SK-N-SH (cell line): ENCODE results near the gene GNG14. TPM values are rescaled to one million over a fixed set of nuclear protein-coding genes. Genes with fewer than 3 reads are reported as not detected.

Source experiments
- CTCF ChIA-PET: fragments of 300-600, 350-600 bp; formaldehyde crosslinking; extraction: SDS; loops from one replicate; lab custom pipeline; 2021; lab: Yijun Ruan, JAX
- POLR2A ChIA-PET: fragments of 350-600 bp; sonication (Branson Sonifier 250); formaldehyde crosslinking; extraction: SDS; loops from one replicate; lab custom pipeline; 2020; ENCODE audit warnings: antibody characterized with exemption, inconsistent platforms; lab: Yijun Ruan, JAX
- DNase-seq: peaks from one replicate; pipeline ENCODE4 v3.0.0; 2012
- H2AFZ ChIP-seq: fragments of 200-600 bp; sonication (generic); 2 replicates; pipeline ENCODE4 v1.8.1; 2016; ENCODE audit warnings: antibody characterized with exemption, mild to moderate bottlenecking, low read depth
- H3F3A ChIP-seq: fragments of 200-600 bp; sonication (generic); replicated peaks from 2 replicates; pipeline ENCODE3; 2016; ENCODE audit warnings: antibody characterized with exemption, mild to moderate bottlenecking; ENCODE audit not compliant: insufficient read depth
- H3K27ac ChIP-seq, 2 experiments: fragments of 200-500 bp in 1 of 2; fragments of 200-600 bp in 1 of 2; sonication (Bioruptor generic) in 1 of 2; sonication (generic), shearing (Covaris generic) in 1 of 2; 2 replicates each; pipeline versions ENCODE4 v1.5.1 to v1.6.1; 2014 to 2016; ENCODE audit warnings: low read depth in 2 of 2, inconsistent platforms in 1 of 2, low read length in 1 of 2, mild to moderate bottlenecking in 1 of 2, mixed read lengths in 1 of 2
- H3K27me3 ChIP-seq: fragments of 200-600 bp; sonication (generic), shearing (Covaris generic); 2 replicates; pipeline ENCODE4 v1.6.1; 2016; ENCODE audit warnings: mixed run types; ENCODE audit not compliant: insufficient read depth
- H3K36me3 ChIP-seq, 2 experiments: fragments of 200-500 bp in 1 of 2; fragments of 200-600 bp in 1 of 2; sonication (Bioruptor generic) in 1 of 2; sonication (generic) in 1 of 2; replicated peaks in 1 of 2; 2 replicates each; pipeline versions ENCODE3 to v1.5.1; 2014 to 2016; ENCODE audit warnings: low read length in 1 of 2, mild to moderate bottlenecking in 1 of 2; ENCODE audit not compliant: insufficient read depth in 2 of 2, control insufficient read depth in 1 of 2
- H3K4me1 ChIP-seq, 2 experiments: fragments of 200-500 bp in 1 of 2; fragments of 200-600 bp in 1 of 2; sonication (Bioruptor generic) in 1 of 2; sonication (generic), shearing (Covaris generic) in 1 of 2; 2 replicates each; pipeline versions ENCODE4 v1.5.1 to v1.6.1; 2014 to 2016; ENCODE audit warnings: low read depth in 1 of 2, low read length in 1 of 2, mixed run types in 1 of 2; ENCODE audit not compliant: insufficient read depth in 2 of 2, control insufficient read depth in 1 of 2
- H3K4me2 ChIP-seq: fragments of 200-600 bp; sonication (generic), shearing (Covaris generic); 2 replicates; pipeline ENCODE4 v1.6.1; 2017; ENCODE audit warnings: mixed run types
- H3K4me3 ChIP-seq, 2 experiments: fragments of 200-500 bp in 1 of 2; fragments of 200-600 bp in 1 of 2; sonication (Bioruptor generic) in 1 of 2; sonication (generic), shearing (Covaris generic) in 1 of 2; 2 replicates each; pipeline versions ENCODE4 v1.5.1 to v1.8.1; 2014 to 2016; ENCODE audit warnings: low read depth in 2 of 2, inconsistent platforms in 1 of 2, low read length in 1 of 2, mild to moderate bottlenecking in 1 of 2, mixed read lengths in 1 of 2, moderate library complexity in 1 of 2
- H3K79me2 ChIP-seq: fragments of 200-600 bp; sonication (generic); 2 replicates; pipeline ENCODE4 v1.8.1; 2017; ENCODE audit warnings: mild to moderate bottlenecking; ENCODE audit not compliant: insufficient read depth
- H3K9ac ChIP-seq: fragments of 200-600 bp; sonication (generic); 2 replicates; pipeline ENCODE4 v1.6.1; 2017; ENCODE audit warnings: mixed run types
- H3K9me2 ChIP-seq: fragments of 200-600 bp; sonication (generic); 2 replicates; pipeline ENCODE4 v1.6.1; 2017; ENCODE audit warnings: mixed run types
- H3K9me3 ChIP-seq: fragments of 200-600 bp; sonication (generic); 2 replicates; pipeline ENCODE4 v1.6.1; 2017; ENCODE audit warnings: mixed run types, mild to moderate bottlenecking, moderate library complexity
- H4K20me1 ChIP-seq: fragments of 200-600 bp; sonication (generic); 2 replicates; pipeline ENCODE4 v1.6.1; 2017; ENCODE audit warnings: mild to moderate bottlenecking, mixed run types; ENCODE audit not compliant: insufficient read depth
- ELF1 ChIP-seq: IDR thresholded peaks from 2 replicates; pipeline ENCODE4 v1.4.0; 2012
- EP300 ChIP-seq, 2 experiments: IDR thresholded peaks; 2 replicates each; pipeline versions ENCODE4 v1.4.0 to v1.6.1; 2012; ENCODE audit warnings: borderline replicate concordance in 1 of 2, low read depth in 1 of 2, low read length in 1 of 2
- EZH2phosphoT487 ChIP-seq: fragments of 200-600 bp; sonication (generic); IDR thresholded peaks from 2 replicates; pipeline ENCODE4 v1.6.1; 2017; ENCODE audit warnings: low read depth, mixed run types, mild to moderate bottlenecking, antibody characterized with exemption, moderate library complexity, borderline replicate concordance
- GABPA ChIP-seq: IDR thresholded peaks from 2 replicates; pipeline ENCODE4 v1.4.0; 2012; ENCODE audit warnings: low read depth, mild to moderate bottlenecking
- GATA2 ChIP-seq: sonication (generic); formaldehyde crosslinking; IDR thresholded peaks from 2 replicates; pipeline ENCODE4 v1.5.0; 2020; ENCODE audit warnings: mild to moderate bottlenecking, missing genetic modification reagents
- JUND ChIP-seq: IDR thresholded peaks from 2 replicates; pipeline ENCODE4 v1.4.0; 2012
- MXI1 ChIP-seq: IDR thresholded peaks from 2 replicates; pipeline ENCODE4 v1.6.1; 2012; ENCODE audit warnings: mild to moderate bottlenecking, low read depth, low read length, improper control_type of control experiment
- NFIC ChIP-seq: IDR thresholded peaks from 2 replicates; pipeline ENCODE4 v1.4.0; 2012; ENCODE audit warnings: borderline replicate concordance
- NRF1 ChIP-seq: IDR thresholded peaks from 2 replicates; pipeline ENCODE4 v1.6.1; 2012; ENCODE audit warnings: low read depth, mild to moderate bottlenecking, low read length
- POLR2AphosphoS5 ChIP-seq: IDR thresholded peaks from 2 replicates; pipeline ENCODE4 v1.6.1; 2012; ENCODE audit warnings: low read depth, low read length
- RAD21 ChIP-seq: IDR thresholded peaks from 2 replicates; pipeline ENCODE4 v1.6.1; 2012; ENCODE audit warnings: mild to moderate bottlenecking, low read length
- RCOR1 ChIP-seq: fragments of 150-350 bp; IDR thresholded peaks from 2 replicates; pipeline ENCODE4 v1.6.1; 2017; ENCODE audit warnings: antibody characterized with exemption, low read length
- REST ChIP-seq: IDR thresholded peaks from 2 replicates; pipeline ENCODE4 v1.6.1; 2012; ENCODE audit warnings: mild to moderate bottlenecking, low read depth, low read length, moderate library complexity
- RFX5 ChIP-seq: IDR thresholded peaks from 2 replicates; pipeline ENCODE4 v1.6.1; 2012; ENCODE audit warnings: mild to moderate bottlenecking, improper control_type of control experiment, low read length
- RXRA ChIP-seq: IDR thresholded peaks from 2 replicates; pipeline ENCODE4 v1.4.0; 2012; ENCODE audit warnings: low read depth, mild to moderate bottlenecking, borderline replicate concordance
- TAF1 ChIP-seq: IDR thresholded peaks from 2 replicates; pipeline ENCODE4 v1.6.1; 2012; ENCODE audit warnings: low read depth, mild to moderate bottlenecking, low read length, moderate library complexity, borderline replicate concordance
- USF1 ChIP-seq: IDR thresholded peaks from 2 replicates; pipeline ENCODE4 v1.4.0; 2012; ENCODE audit warnings: low read depth, borderline replicate concordance
- WGBS: methylation state at CpG from one replicate; pipeline ENCODE4 v1.1.6; 2017; ENCODE audit warnings: low lambda C conversion rate; 5-methylcytosine and 5-hydroxymethylcytosine counted together
- polyA plus RNA-seq, 3 experiments: library from polyadenylated mRNA; depleted of rRNA; stranded (reverse); fragments of >200 nt; gene quantifications; 2 replicates each; pipeline ENCODE4 v1.2.3, GENCODE V29; 2012
- TF ChIP-seq, protein P1 (sequence below): IDR thresholded peaks from 2 replicates; pipeline ENCODE4 v1.4.0; 2012; ENCODE audit warnings: low read depth

Gene GNG14
- polyA plus RNA-seq, 1 of the 3 experiments (the other 2 are of a cell fraction) = not detected

DNA sequence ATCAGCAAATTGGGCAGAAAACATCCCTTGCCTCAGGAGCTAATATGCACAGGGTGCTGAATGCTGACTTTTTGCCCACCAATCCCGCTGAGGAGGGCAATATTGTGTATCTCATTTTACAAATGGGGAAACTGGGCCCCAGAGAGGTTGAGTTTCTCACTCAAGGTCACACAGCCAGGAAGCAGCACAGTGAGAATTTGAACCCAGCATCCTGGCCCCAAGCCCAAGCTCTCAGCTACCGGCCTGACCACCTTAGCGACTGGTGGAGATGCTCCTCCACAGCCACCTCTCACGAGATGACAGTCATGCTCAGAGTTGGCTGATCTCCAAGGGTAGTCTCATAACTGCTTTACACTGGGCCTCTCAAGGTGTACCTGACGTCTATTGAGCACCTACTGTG lies 5.2 kb downstream of the GNG14 start:
- POLR2A ChIA-PET = no interaction called here
- WGBS = 90% methylated on average over 2 of the region's 5 CpGs
- no peak overlapping the region for H3K9ac ChIP-seq

GRCh38 chr19:12694641-12695040 lies 6.8 kb downstream of the GNG14 start:
- DNase-seq = no peak
- no peaks in the 10 kb centered on the region; the same call in 1 of the 2 replicates for H3K79me2 ChIP-seq
- H4K20me1 ChIP-seq = no peaks in the 10 kb centered on the region
- peak overlapping the region; percentile 81; the same call in 1 of the 2 replicates for H3K4me2 ChIP-seq
- no peak overlapping the region for H3K27ac ChIP-seq
- 100% methylated on average over 6 of the region's 16 CpGs for WGBS
- H2AFZ ChIP-seq = no peak overlapping the region
- H3K9ac ChIP-seq = no peak overlapping the region
- H3F3A ChIP-seq = peaks cover 29% of the 10 kb centered on the region
- peaks cover 0 to 16% of the 10 kb centered on the region in 2 experiments; a peak in 2 of 4 replicates for H3K4me1 ChIP-seq
- H3K4me3 ChIP-seq = no peak overlapping the region
- H3K36me3 ChIP-seq = peaks cover 6 to 15% of the 10 kb centered on the region in 2 experiments
- no peaks in the 10 kb centered on the region for H3K9me2 ChIP-seq
- TF ChIP-seq GATA2 (CRISPR knock-in tag) (no peak), MXI1 (no peak), NRF1 (no peak), RXRA (no peak), GABPA (no peak), POLR2AphosphoS5 (no peak), EP300 (IDR thresholded peaks at IDR 0.05; ENCODE audit: borderline replicate concordance in 1 of 2, low read depth in 1 of 2, low read length in 1 of 2) (no peak), EZH2phosphoT487 (no peak), JUND (no peak), RFX5 (no peak), RCOR1 (no peak), USF1 (no peak), REST (no peak), RAD21 (no peak)
- TF ChIP-seq, all 33 proteins: peak for 0
- ChIA-PET CTCF (interaction anchor here (1.0 to 2.9 kb wide), 4 partner anchors 18 to 153 kb away, joined by 3 to 11 read pairs (median 4); no protein-coding TSS in a partner anchor), POLR2A (interaction anchor here (1.4 kb wide), 1 partner anchor 13 kb away, joined by 3 read pairs; the partner anchor contains the start of gene DHPS)
- no peaks in the 10 kb centered on the region for H3K9me3 ChIP-seq
- H3K27me3 ChIP-seq = no peaks in the 10 kb centered on the region

More for the DNA sequence above, 5.2 kb downstream of the GNG14 start:
- Histone ChIP-seq H4K20me1 (no peaks in the 10 kb centered on the region), H3K9me2 (no peaks in the 10 kb centered on the region), H3K4me3 (no peak overlapping the region), H3K9me3 (no peaks in the 10 kb centered on the region), H3K27ac (no peak overlapping the region), H3K79me2 (no peaks in the 10 kb centered on the region; the same call in 1 of the 2 replicates), H3K4me1 (peaks cover 0 to 16% of the 10 kb centered on the region in 2 experiments; a peak in 2 of 4 replicates), H3F3A (peaks cover 13% of the 10 kb centered on the region), H3K27me3 (no peaks in the 10 kb centered on the region), H2AFZ (no peak overlapping the region), H3K36me3 (peaks cover 0 to 4% of the 10 kb centered on the region in 2 experiments), H3K4me2 (no peak overlapping the region)
- TF ChIP-seq ELF1 (no peak), USF1 (no peak), TAF1 (no peak), MXI1 (no peak), RFX5 (no peak), NFIC (no peak), JUND (no peak)
- TF ChIP-seq, protein P1, sequence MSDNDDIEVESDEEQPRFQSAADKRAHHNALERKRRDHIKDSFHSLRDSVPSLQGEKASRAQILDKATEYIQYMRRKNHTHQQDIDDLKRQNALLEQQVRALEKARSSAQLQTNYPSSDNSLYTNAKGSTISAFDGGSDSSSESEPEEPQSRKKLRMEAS = no peak
- DNase-seq = no peak
- CTCF ChIA-PET = no interaction called here
